Measurements from ENCODE around the gene RFNG. TPM values are rescaled to one million over a fixed set of nuclear protein-coding genes. Genes with fewer than 3 reads are reported as not detected.

The RFNG gene
- total and polyA plus RNA-seq, 2 of the 13 experiments (the other 11 are each of a cell fraction or from before 2014, with no cell fraction given): 61.4 to 64.0 TPM

DNA sequence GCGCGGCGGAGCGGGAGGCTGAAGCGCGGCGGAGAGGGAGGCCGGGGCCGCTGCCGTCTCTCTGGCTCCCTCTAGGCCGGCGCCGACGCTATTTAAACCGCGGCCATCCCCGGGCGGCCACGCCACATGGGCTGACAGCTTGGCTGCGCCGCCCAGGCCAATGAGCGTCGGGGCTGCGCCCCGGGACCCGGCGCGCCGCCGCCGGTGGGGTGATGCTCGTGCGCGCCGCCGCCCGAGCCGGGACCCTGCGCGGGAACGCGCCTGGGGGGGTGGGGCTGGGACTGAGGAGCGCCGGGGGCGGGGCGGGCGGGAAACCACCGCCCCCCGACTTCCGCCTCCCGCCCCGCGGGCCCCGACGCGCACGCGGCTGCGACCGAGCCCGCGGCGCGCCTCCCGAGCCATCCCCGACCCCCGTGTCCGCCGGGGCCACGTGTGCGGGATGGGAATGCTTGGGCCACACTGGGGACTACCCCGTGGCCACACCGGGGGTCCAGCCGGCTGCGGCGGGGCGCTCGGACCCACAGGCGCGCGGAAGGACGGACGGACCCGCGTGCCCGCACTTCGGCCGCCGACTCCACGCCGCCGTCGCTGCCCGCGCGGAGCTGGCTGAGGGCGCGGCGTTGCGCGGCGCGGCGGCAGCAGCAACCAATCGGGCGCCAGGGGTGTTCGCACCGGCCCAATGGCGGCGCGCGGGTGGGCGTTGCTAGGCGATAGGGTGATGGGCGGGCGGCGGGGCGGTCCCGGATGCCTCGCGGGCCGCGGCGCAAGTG, 46.7 kb upstream of the RFNG start, which contains the start of gene FASN (continued):
- TF ChIP-seq, protein P1, sequence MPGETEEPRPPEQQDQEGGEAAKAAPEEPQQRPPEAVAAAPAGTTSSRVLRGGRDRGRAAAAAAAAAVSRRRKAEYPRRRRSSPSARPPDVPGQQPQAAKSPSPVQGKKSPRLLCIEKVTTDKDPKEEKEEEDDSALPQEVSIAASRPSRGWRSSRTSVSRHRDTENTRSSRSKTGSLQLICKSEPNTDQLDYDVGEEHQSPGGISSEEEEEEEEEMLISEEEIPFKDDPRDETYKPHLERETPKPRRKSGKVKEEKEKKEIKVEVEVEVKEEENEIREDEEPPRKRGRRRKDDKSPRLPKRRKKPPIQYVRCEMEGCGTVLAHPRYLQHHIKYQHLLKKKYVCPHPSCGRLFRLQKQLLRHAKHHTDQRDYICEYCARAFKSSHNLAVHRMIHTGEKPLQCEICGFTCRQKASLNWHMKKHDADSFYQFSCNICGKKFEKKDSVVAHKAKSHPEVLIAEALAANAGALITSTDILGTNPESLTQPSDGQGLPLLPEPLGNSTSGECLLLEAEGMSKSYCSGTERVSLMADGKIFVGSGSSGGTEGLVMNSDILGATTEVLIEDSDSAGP (CRISPR knock-in tag; IDR thresholded peaks at IDR 0.05; ENCODE audit: borderline replicate concordance): 0 out of 2 replicates have a peak, but pooled peaks have one; percentile 5
- TF ChIP-seq, protein P2, sequence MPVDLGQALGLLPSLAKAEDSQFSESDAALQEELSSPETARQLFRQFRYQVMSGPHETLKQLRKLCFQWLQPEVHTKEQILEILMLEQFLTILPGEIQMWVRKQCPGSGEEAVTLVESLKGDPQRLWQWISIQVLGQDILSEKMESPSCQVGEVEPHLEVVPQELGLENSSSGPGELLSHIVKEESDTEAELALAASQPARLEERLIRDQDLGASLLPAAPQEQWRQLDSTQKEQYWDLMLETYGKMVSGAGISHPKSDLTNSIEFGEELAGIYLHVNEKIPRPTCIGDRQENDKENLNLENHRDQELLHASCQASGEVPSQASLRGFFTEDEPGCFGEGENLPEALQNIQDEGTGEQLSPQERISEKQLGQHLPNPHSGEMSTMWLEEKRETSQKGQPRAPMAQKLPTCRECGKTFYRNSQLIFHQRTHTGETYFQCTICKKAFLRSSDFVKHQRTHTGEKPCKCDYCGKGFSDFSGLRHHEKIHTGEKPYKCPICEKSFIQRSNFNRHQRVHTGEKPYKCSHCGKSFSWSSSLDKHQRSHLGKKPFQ (CRISPR knock-in tag; IDR thresholded peaks at IDR 0.05; ENCODE audit: insufficient replicate concordance): no peak
- peak; percentile 87 for TF ChIP-seq SP4 (CRISPR knock-in tag; IDR thresholded peaks at IDR 0.05)
- peak; percentile 73 for TF ChIP-seq SAFB2 (CRISPR knock-in tag; IDR thresholded peaks at IDR 0.05; ENCODE audit: borderline replicate concordance, low read depth)
- no peak for TF ChIP-seq NFKBIZ (CRISPR knock-in tag; IDR thresholded peaks at IDR 0.05)
- TF ChIP-seq, protein P3, sequence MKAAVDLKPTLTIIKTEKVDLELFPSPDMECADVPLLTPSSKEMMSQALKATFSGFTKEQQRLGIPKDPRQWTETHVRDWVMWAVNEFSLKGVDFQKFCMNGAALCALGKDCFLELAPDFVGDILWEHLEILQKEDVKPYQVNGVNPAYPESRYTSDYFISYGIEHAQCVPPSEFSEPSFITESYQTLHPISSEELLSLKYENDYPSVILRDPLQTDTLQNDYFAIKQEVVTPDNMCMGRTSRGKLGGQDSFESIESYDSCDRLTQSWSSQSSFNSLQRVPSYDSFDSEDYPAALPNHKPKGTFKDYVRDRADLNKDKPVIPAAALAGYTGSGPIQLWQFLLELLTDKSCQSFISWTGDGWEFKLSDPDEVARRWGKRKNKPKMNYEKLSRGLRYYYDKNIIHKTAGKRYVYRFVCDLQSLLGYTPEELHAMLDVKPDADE (CRISPR knock-in tag; IDR thresholded peaks at IDR 0.05): peak; percentile 91; the same call in 1 of the 2 replicates
- TF ChIP-seq ZNF724P (CRISPR knock-in tag; IDR thresholded peaks at IDR 0.05; ENCODE audit: borderline replicate concordance): no peak; the same call in 1 of the 2 replicates
- TF ChIP-seq ZNF737 (CRISPR knock-in tag; IDR thresholded peaks at IDR 0.05; ENCODE audit: borderline replicate concordance): no peak
- no peak for TF ChIP-seq ZNF530 (CRISPR knock-in tag; IDR thresholded peaks at IDR 0.05; ENCODE audit: low read depth)
- TF ChIP-seq HMG20B (CRISPR knock-in tag; conservative IDR thresholded peaks at IDR 0.05): no peak
- TF ChIP-seq SOX6 (IDR thresholded peaks at IDR 0.05): no peak
- TF ChIP-seq SOX6 (CRISPR knock-in tag; IDR thresholded peaks at IDR 0.05): 0 out of 2 replicates have a peak, but pooled peaks have one; percentile 43
- TF ChIP-seq ZNF850 (CRISPR knock-in tag; conservative IDR thresholded peaks at IDR 0.05): 0 out of 2 replicates have a peak, but pooled peaks have one; percentile 40
- TF ChIP-seq ZFP1 (CRISPR knock-in tag; IDR thresholded peaks at IDR 0.05): no peak
- TF ChIP-seq, protein P4, sequence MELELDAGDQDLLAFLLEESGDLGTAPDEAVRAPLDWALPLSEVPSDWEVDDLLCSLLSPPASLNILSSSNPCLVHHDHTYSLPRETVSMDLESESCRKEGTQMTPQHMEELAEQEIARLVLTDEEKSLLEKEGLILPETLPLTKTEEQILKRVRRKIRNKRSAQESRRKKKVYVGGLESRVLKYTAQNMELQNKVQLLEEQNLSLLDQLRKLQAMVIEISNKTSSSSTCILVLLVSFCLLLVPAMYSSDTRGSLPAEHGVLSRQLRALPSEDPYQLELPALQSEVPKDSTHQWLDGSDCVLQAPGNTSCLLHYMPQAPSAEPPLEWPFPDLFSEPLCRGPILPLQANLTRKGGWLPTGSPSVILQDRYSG (CRISPR knock-in tag; IDR thresholded peaks at IDR 0.05): peak; percentile 95
- no peak for TF ChIP-seq ZNF260 (CRISPR knock-in tag; IDR thresholded peaks at IDR 0.05; ENCODE audit: borderline replicate concordance, low read depth)
- peak; percentile 31 for TF ChIP-seq BRD4 (CRISPR knock-in tag; IDR thresholded peaks at IDR 0.05)
- TF ChIP-seq, protein P5, sequence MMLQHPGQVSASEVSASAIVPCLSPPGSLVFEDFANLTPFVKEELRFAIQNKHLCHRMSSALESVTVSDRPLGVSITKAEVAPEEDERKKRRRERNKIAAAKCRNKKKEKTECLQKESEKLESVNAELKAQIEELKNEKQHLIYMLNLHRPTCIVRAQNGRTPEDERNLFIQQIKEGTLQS (CRISPR knock-in tag; IDR thresholded peaks at IDR 0.05): peak; percentile 24; the same call in 1 of the 2 replicates
- TF ChIP-seq ZFP37 (CRISPR knock-in tag; IDR thresholded peaks at IDR 0.05; ENCODE audit: borderline replicate concordance): peak; percentile 18; the same call in 1 of the 2 replicates
- no peak; the same call in 1 of the 2 replicates for TF ChIP-seq ZBTB42 (CRISPR knock-in tag; IDR thresholded peaks at IDR 0.05)
- no peak; the same call in 1 of the 2 replicates for TF ChIP-seq ZNF782 (CRISPR knock-in tag; IDR thresholded peaks at IDR 0.05; ENCODE audit: borderline replicate concordance)
